ENCODE results near the gene PCSK1. TPM values are rescaled to one million over a fixed set of nuclear protein-coding genes. Genes with fewer than 3 reads are reported as not detected.

The PCSK1 gene
- total and polyA plus RNA-seq, 2 experiments from 2014 or later, result 0.08 to 0.90 TPM

- Histone ChIP-seq H3K4me1 (ENCODE audit: insufficient read depth) (no peaks in the 10 kb centered on the region), H3K27me3 (no peaks in the 10 kb centered on the region), H4K20me1 (ENCODE audit: insufficient read depth, poor library complexity, severe bottlenecking) (no peaks in the 10 kb centered on the region), H3K36me3 (replicated peaks; ENCODE audit: insufficient read depth, low read depth) (no peaks in the 10 kb centered on the region), H3K79me2 (no peaks in the 10 kb centered on the region), H3K27ac (no peak overlapping the region), H3K4me3 (no peak overlapping the region), H3K9me3 (ENCODE audit: low read depth) (no peaks in the 10 kb centered on the region), H3K9me2 (replicated peaks; ENCODE audit: insufficient read depth) (no peaks in the 10 kb centered on the region), H2AFZ (no peak overlapping the region), H3K4me2 (no peak overlapping the region)
- no peak for TF ChIP-seq EZH2 (IDR thresholded peaks at IDR 0.05; ENCODE audit: borderline replicate concordance)
- no peak for TF ChIP-seq EZH2phosphoT487 (IDR thresholded peaks at IDR 0.05; ENCODE audit: low read depth, severe bottlenecking, unreplicated experiment)
- TF ChIP-seq CTCF (IDR thresholded peaks at IDR 0.05; ENCODE audit: poor library complexity), result no peak
- 47% methylated on average over 2 of the region's 2 CpGs for WGBS (ENCODE audit: low lambda C conversion rate, missing lambda C conversion rate)
- no peak for DNase-seq (ENCODE audit: low spot score)
Observed at GRCh38 chr5:96377167-96377566, 55.9 kb downstream of the PCSK1 start.

- Histone ChIP-seq H3K9me3 (ENCODE audit: low read depth) (no peaks in the 10 kb centered on the region), H3K79me2 (no peaks in the 10 kb centered on the region), H3K9me2 (replicated peaks; ENCODE audit: insufficient read depth) (no peaks in the 10 kb centered on the region), H2AFZ (no peak overlapping the region), H3K27ac (no peak overlapping the region), H3K4me3 (no peak overlapping the region), H4K20me1 (ENCODE audit: insufficient read depth, poor library complexity, severe bottlenecking) (no peaks in the 10 kb centered on the region), H3K4me2 (no peak overlapping the region), H3K27me3 (no peaks in the 10 kb centered on the region), H3K36me3 (replicated peaks; ENCODE audit: insufficient read depth, low read depth) (no peaks in the 10 kb centered on the region), H3K4me1 (ENCODE audit: insufficient read depth) (no peaks in the 10 kb centered on the region)
- DNase-seq (ENCODE audit: low spot score), result no peak
- 94% methylated on average over 5 of the region's 5 CpGs for WGBS (ENCODE audit: low lambda C conversion rate, missing lambda C conversion rate)
- TF ChIP-seq CTCF (IDR thresholded peaks at IDR 0.05; ENCODE audit: poor library complexity) (no peak), EZH2 (IDR thresholded peaks at IDR 0.05; ENCODE audit: borderline replicate concordance) (no peak), EZH2phosphoT487 (IDR thresholded peaks at IDR 0.05; ENCODE audit: low read depth, severe bottlenecking, unreplicated experiment) (no peak)
Observed at GRCh38 chr5:96374653-96375052, 58.4 kb downstream of the PCSK1 start.

GRCh38 chr5:96373381-96373733 lies 59.7 kb downstream of the PCSK1 start:
- DNase-seq (ENCODE audit: low spot score), result no peak
- no peak for TF ChIP-seq EZH2phosphoT487 (IDR thresholded peaks at IDR 0.05; ENCODE audit: low read depth, severe bottlenecking, unreplicated experiment)
- TF ChIP-seq EZH2 (IDR thresholded peaks at IDR 0.05; ENCODE audit: borderline replicate concordance), result no peak
- TF ChIP-seq CTCF (IDR thresholded peaks at IDR 0.05; ENCODE audit: poor library complexity), result no peak
- Histone ChIP-seq H3K27me3 (no peaks in the 10 kb centered on the region), H3K4me1 (ENCODE audit: insufficient read depth) (no peaks in the 10 kb centered on the region), H3K9me2 (replicated peaks; ENCODE audit: insufficient read depth) (no peaks in the 10 kb centered on the region), H3K4me2 (no peak overlapping the region), H2AFZ (no peak overlapping the region), H3K36me3 (replicated peaks; ENCODE audit: insufficient read depth, low read depth) (no peaks in the 10 kb centered on the region), H3K27ac (no peak overlapping the region), H3K4me3 (no peak overlapping the region), H3K9me3 (ENCODE audit: low read depth) (no peaks in the 10 kb centered on the region), H4K20me1 (ENCODE audit: insufficient read depth, poor library complexity, severe bottlenecking) (no peaks in the 10 kb centered on the region), H3K79me2 (no peaks in the 10 kb centered on the region)
- 86% methylated on average over 4 of the region's 4 CpGs for WGBS (ENCODE audit: low lambda C conversion rate, missing lambda C conversion rate)
